GM23338 (cell line): ENCODE results near the gene CAND1. TPM values are rescaled to one million over a fixed set of nuclear protein-coding genes. Genes with fewer than 3 reads are reported as not detected.

Source experiments
- ATAC-seq: fragments of 200-7000 bp; cut with Tn5 transposase; 3 replicates; pipeline ENCODE4 v1.9.1; 2020
- DNase-seq: peaks from one replicate; pipeline ENCODE4 v3.0.0-alpha.2; 2015; ENCODE audit warnings: low spot score
- H2AFZ ChIP-seq: fragments of 200-600 bp; sonication (generic); 2 replicates; pipeline ENCODE4 v1.8.0; 2016; ENCODE audit warnings: antibody characterized with exemption, mild to moderate bottlenecking, moderate library complexity
- H3F3A ChIP-seq: fragments of 200-600 bp; sonication (generic); replicated peaks from 2 replicates; pipeline ENCODE4 v1.8.0; 2017; ENCODE audit warnings: antibody characterized with exemption, mixed run types, low read depth
- H3K27ac ChIP-seq: fragments of 200-600 bp; sonication (generic); 2 replicates; pipeline ENCODE4 v1.6.1; 2016; ENCODE audit warnings: low read depth
- H3K27me3 ChIP-seq: fragments of 200-600 bp; sonication (generic); 2 replicates; pipeline ENCODE4 v1.8.0; 2016; ENCODE audit warnings: mild to moderate bottlenecking, mixed run types, moderate library complexity; ENCODE audit not compliant: insufficient read depth
- H3K36me3 ChIP-seq: fragments of 200-600 bp; sonication (generic); 2 replicates; pipeline ENCODE4 v1.8.0; 2016; ENCODE audit warnings: mild to moderate bottlenecking; ENCODE audit not compliant: insufficient read depth
- H3K4me1 ChIP-seq: fragments of 200-600 bp; sonication (generic); 2 replicates; pipeline ENCODE4 v1.8.0; 2016; ENCODE audit warnings: mild to moderate bottlenecking, moderate library complexity; ENCODE audit not compliant: insufficient read depth
- H3K4me2 ChIP-seq: fragments of 200-600 bp; sonication (generic); 2 replicates; pipeline ENCODE4 v1.7.1; 2017; ENCODE audit warnings: mixed run types
- H3K4me3 ChIP-seq: fragments of 200-600 bp; sonication (generic); 2 replicates; pipeline ENCODE4 v1.6.1; 2016; ENCODE audit warnings: mixed run types
- H3K79me2 ChIP-seq: fragments of 200-600 bp; sonication (generic); replicated peaks from 2 replicates; pipeline ENCODE4 v1.8.0; 2017; ENCODE audit warnings: mild to moderate bottlenecking; ENCODE audit not compliant: insufficient read depth
- H3K9me2 ChIP-seq: fragments of 200-600 bp; sonication (generic); 2 replicates; pipeline ENCODE4 v1.8.0; 2017; ENCODE audit not compliant: insufficient read depth
- H4K20me1 ChIP-seq: fragments of 200-600 bp; sonication (generic); replicated peaks from 2 replicates; pipeline ENCODE4 v1.8.0; 2017; ENCODE audit warnings: mild to moderate bottlenecking; ENCODE audit not compliant: insufficient read depth
- H3K27ac Mint-ChIP-seq: 2 replicates; pipeline ENCODE4 v1.8.0; 2020; ENCODE audit warnings: inconsistent platforms, mild to moderate bottlenecking, moderate library complexity, mixed read lengths
- H3K27me3 Mint-ChIP-seq: 3 replicates; pipeline ENCODE4 v1.8.0; 2022; ENCODE audit warnings: low read depth, mild to moderate bottlenecking, moderate library complexity, mixed read lengths, inconsistent platforms; ENCODE audit not compliant: insufficient read depth, poor library complexity
- H3K36me3 Mint-ChIP-seq: 3 replicates; pipeline ENCODE4 v1.8.0; 2021; ENCODE audit warnings: low read depth, mild to moderate bottlenecking, inconsistent platforms, moderate library complexity, mixed read lengths
- H3K4me1 Mint-ChIP-seq: 3 replicates; pipeline ENCODE4 v1.8.0; 2020; ENCODE audit warnings: mild to moderate bottlenecking, inconsistent platforms, mixed read lengths
- H3K4me3 Mint-ChIP-seq: 3 replicates; pipeline ENCODE4 v1.8.0; 2021; ENCODE audit warnings: moderate library complexity, mild to moderate bottlenecking, inconsistent platforms, mixed read lengths
- H3K9me3 Mint-ChIP-seq: 3 replicates; pipeline ENCODE4 v1.8.0; 2020; ENCODE audit warnings: moderate library complexity, mild to moderate bottlenecking, inconsistent platforms, mixed read lengths
- CREB1 ChIP-seq: fragments of 250-450 bp; sonication (Bioruptor Pico); IDR thresholded peaks from 2 replicates; pipeline ENCODE4 v1.5.0; 2020; ENCODE audit warnings: low read depth, mild to moderate bottlenecking, moderate library complexity
- EZH2 ChIP-seq: fragments of 200-600 bp; sonication (generic); IDR thresholded peaks from one replicate; pipeline ENCODE4 v1.8.0; 2017; ENCODE audit warnings: antibody characterized with exemption, mild to moderate bottlenecking, low read depth; ENCODE audit not compliant: unreplicated experiment
- STAT1 ChIP-seq: IDR thresholded peaks from one replicate; pipeline ENCODE4 v1.6.1; 2016; ENCODE audit warnings: antibody characterized with exemption; ENCODE audit not compliant: unreplicated experiment
- polyA plus RNA-seq: library from polyadenylated mRNA; unstranded; fragments of >200 nt; fragmentation: Nextera tagmentation; extraction: Ambion mirVana; gene quantifications from 2 replicates; pipeline ENCODE4 v1.2.1, GENCODE V29; 2016
- total RNA-seq: library from RNA; depleted of rRNA; stranded (reverse); fragments of >200 nt; shearing (Covaris generic); gene quantifications from 2 replicates; pipeline ENCODE4 v1.2.3, GENCODE V29; 2014
- TF ChIP-seq, protein P1 (sequence below): fragments of 250-450 bp; sonication (Bioruptor Pico); IDR thresholded peaks from 2 replicates; pipeline ENCODE4 v1.5.0; 2020; ENCODE audit warnings: mild to moderate bottlenecking, moderate library complexity
- TF ChIP-seq, protein P2 (sequence below): IDR thresholded peaks from 2 replicates; pipeline ENCODE4 v1.6.1; 2016; ENCODE audit warnings: antibody characterized with exemption
- TF ChIP-seq, protein P3 (sequence below), 2 experiments: fragments of 200-600 bp in 1 of 2; sonication (generic) in 1 of 2; conservative IDR thresholded peaks; 2 replicates each; pipeline versions ENCODE4 v1.5.1 to v1.6.1; 2016 to 2017; ENCODE audit warnings: antibody characterized with exemption in 2 of 2, low read depth in 2 of 2, mild to moderate bottlenecking in 2 of 2, moderate library complexity in 1 of 2

CAND1 gene
- total and polyA plus RNA-seq, 2 experiments from 2014 or later = 71.4 to 151 TPM

DNA sequence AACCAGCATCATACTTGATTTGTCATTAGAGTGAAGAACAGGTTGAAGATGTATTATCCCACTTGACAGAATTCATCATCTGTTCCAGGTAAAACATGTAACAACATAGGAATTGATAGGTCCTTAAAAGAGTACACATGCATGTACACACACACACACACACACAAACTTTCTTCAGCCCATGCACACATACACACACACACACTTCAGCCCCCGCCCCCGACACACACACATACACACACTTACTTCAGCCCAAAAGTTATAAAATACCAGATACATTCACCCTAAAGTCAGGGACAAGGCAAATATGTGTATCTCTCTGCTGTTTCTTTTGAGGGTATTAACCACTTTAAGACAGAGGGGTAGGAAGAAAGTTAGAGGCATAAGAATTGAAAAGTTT lies 15.4 kb downstream of the CAND1 start (continued):
- TF ChIP-seq, protein P1, sequence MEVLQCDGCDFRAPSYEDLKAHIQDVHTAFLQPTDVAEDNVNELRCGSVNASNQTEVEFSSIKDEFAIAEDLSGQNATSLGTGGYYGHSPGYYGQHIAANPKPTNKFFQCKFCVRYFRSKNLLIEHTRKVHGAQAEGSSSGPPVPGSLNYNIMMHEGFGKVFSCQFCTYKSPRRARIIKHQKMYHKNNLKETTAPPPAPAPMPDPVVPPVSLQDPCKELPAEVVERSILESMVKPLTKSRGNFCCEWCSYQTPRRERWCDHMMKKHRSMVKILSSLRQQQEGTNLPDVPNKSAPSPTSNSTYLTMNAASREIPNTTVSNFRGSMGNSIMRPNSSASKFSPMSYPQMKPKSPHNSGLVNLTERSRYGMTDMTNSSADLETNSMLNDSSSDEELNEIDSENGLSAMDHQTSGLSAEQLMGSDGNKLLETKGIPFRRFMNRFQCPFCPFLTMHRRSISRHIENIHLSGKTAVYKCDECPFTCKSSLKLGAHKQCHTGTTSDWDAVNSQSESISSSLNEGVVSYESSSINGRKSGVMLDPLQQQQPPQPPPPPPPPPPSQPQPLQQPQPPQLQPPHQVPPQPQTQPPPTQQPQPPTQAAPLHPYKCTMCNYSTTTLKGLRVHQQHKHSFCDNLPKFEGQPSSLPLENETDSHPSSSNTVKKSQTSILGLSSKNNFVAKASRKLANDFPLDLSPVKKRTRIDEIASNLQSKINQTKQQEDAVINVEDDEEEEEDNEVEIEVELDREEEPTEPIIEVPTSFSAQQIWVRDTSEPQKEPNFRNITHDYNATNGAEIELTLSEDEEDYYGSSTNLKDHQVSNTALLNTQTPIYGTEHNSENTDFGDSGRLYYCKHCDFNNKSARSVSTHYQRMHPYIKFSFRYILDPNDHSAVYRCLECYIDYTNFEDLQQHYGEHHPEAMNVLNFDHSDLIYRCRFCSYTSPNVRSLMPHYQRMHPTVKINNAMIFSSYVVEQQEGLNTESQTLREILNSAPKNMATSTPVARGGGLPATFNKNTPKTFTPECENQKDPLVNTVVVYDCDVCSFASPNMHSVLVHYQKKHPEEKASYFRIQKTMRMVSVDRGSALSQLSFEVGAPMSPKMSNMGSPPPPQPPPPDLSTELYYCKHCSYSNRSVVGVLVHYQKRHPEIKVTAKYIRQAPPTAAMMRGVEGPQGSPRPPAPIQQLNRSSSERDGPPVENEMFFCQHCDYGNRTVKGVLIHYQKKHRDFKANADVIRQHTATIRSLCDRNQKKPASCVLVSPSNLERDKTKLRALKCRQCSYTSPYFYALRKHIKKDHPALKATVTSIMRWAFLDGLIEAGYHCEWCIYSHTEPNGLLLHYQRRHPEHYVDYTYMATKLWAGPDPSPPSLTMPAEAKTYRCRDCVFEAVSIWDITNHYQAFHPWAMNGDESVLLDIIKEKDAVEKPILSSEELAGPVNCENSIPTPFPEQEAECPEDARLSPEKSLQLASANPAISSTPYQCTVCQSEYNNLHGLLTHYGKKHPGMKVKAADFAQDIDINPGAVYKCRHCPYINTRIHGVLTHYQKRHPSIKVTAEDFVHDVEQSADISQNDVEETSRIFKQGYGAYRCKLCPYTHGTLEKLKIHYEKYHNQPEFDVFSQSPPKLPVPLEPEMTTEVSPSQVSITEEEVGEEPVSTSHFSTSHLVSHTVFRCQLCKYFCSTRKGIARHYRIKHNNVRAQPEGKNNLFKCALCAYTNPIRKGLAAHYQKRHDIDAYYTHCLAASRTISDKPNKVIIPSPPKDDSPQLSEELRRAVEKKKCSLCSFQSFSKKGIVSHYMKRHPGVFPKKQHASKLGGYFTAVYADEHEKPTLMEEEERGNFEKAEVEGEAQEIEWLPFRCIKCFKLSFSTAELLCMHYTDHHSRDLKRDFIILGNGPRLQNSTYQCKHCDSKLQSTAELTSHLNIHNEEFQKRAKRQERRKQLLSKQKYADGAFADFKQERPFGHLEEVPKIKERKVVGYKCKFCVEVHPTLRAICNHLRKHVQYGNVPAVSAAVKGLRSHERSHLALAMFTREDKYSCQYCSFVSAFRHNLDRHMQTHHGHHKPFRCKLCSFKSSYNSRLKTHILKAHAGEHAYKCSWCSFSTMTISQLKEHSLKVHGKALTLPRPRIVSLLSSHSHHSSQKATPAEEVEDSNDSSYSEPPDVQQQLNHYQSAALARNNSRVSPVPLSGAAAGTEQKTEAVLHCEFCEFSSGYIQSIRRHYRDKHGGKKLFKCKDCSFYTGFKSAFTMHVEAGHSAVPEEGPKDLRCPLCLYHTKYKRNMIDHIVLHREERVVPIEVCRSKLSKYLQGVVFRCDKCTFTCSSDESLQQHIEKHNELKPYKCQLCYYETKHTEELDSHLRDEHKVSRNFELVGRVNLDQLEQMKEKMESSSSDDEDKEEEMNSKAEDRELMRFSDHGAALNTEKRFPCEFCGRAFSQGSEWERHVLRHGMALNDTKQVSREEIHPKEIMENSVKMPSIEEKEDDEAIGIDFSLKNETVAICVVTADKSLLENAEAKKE (CRISPR knock-in tag) = no peak
- TF ChIP-seq EZH2 (no peak), STAT1 (no peak)
- TF ChIP-seq, protein P2, sequence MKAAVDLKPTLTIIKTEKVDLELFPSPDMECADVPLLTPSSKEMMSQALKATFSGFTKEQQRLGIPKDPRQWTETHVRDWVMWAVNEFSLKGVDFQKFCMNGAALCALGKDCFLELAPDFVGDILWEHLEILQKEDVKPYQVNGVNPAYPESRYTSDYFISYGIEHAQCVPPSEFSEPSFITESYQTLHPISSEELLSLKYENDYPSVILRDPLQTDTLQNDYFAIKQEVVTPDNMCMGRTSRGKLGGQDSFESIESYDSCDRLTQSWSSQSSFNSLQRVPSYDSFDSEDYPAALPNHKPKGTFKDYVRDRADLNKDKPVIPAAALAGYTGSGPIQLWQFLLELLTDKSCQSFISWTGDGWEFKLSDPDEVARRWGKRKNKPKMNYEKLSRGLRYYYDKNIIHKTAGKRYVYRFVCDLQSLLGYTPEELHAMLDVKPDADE = no peak

DNA sequence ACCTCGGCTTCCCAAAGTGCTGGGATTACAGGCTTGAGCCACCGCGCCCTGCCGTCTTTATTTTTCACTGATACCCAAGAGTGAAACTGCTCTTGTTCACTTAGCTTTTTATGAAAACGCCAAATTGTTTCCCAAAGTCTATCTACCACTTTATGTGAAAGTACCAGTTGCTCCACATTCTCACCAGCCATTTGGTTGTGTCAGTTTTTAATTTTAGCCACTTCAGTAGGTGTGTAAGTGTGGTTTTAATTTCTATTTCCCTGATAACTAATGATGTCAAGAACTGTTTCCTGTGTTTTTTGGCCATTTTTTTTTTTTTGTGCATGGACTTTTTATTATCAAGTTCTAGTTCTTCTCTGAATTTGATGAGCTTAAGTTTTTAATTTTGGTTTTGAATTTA lies 17.1 kb downstream of the CAND1 start:
- Histone ChIP-seq H3F3A (no peaks in the 10 kb centered on the region), H2AFZ (no peak overlapping the region), H4K20me1 (peaks cover 18% of the 10 kb centered on the region), H3K27ac (no peak overlapping the region), H3K4me2 (no peak overlapping the region), H3K27me3 (no peaks in the 10 kb centered on the region), H3K4me3 (no peak overlapping the region), H3K36me3 (peaks cover 13% of the 10 kb centered on the region; the same call in 1 of the 2 replicates), H3K79me2 (peaks cover 100% of the 10 kb centered on the region), H3K4me1 (no peaks in the 10 kb centered on the region), H3K9me2 (no peaks in the 10 kb centered on the region)
- Mint-ChIP-seq H3K4me3 (no peak overlapping the region), H3K36me3 (peaks cover 36% of the 10 kb centered on the region; the same call in 2 of the 3 replicates), H3K27ac (no peak overlapping the region), H3K27me3 (peaks cover 2% of the 10 kb centered on the region), H3K4me1 (peaks cover 2% of the 10 kb centered on the region; the same call in 1 of the 3 replicates), H3K9me3 (no peaks in the 10 kb centered on the region)
- ATAC-seq (no peak), DNase-seq (no peak)
- TF ChIP-seq EZH2 (no peak), CREB1 (no peak)
- TF ChIP-seq, protein P1 (CRISPR knock-in tag) = no peak
- TF ChIP-seq, protein P3, sequence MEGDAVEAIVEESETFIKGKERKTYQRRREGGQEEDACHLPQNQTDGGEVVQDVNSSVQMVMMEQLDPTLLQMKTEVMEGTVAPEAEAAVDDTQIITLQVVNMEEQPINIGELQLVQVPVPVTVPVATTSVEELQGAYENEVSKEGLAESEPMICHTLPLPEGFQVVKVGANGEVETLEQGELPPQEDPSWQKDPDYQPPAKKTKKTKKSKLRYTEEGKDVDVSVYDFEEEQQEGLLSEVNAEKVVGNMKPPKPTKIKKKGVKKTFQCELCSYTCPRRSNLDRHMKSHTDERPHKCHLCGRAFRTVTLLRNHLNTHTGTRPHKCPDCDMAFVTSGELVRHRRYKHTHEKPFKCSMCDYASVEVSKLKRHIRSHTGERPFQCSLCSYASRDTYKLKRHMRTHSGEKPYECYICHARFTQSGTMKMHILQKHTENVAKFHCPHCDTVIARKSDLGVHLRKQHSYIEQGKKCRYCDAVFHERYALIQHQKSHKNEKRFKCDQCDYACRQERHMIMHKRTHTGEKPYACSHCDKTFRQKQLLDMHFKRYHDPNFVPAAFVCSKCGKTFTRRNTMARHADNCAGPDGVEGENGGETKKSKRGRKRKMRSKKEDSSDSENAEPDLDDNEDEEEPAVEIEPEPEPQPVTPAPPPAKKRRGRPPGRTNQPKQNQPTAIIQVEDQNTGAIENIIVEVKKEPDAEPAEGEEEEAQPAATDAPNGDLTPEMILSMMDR (conservative IDR thresholded peaks at IDR 0.05; ENCODE audit: low read depth in 2 of 2) = no peak
